ENCODE measurements around the gene CNTN6. TPM values are rescaled to one million over a fixed set of nuclear protein-coding genes. Genes with fewer than 3 reads are reported as not detected.

The CNTN6 gene
- total RNA-seq, 1 experiment from 2014 or later, result not detected

GRCh38 chr3:1087066-1087560, 5.7 kb upstream of the CNTN6 start:
- H3K4me2 ChIP-seq (ENCODE audit: low read depth, low read length, poor library complexity, severe bottlenecking), result no peak overlapping the region
- DNase-seq, result no peak
- H4K20me1 ChIP-seq (ENCODE audit: insufficient read depth, low read depth, low read length), result no peaks in the 10 kb centered on the region
- no peaks in the 10 kb centered on the region for H3K9me3 ChIP-seq (ENCODE audit: low read length)
- no peaks in the 10 kb centered on the region for H3K9me2 ChIP-seq (replicated peaks; ENCODE audit: insufficient read depth, low read length)
- H3K27me3 ChIP-seq (ENCODE audit: low read length), result no peaks in the 10 kb centered on the region
- no peak overlapping the region for H2AFZ ChIP-seq (ENCODE audit: low read length)
- no peaks in the 10 kb centered on the region for H3K36me3 ChIP-seq (ENCODE audit: insufficient read depth, low read length)
- H3K79me2 ChIP-seq (ENCODE audit: low read length), result no peaks in the 10 kb centered on the region
- no peak overlapping the region for H3K9ac ChIP-seq (ENCODE audit: low read length)
- no peaks in the 10 kb centered on the region for H3K4me1 ChIP-seq (ENCODE audit: low read length)
- H3K4me3 ChIP-seq (ENCODE audit: low read length), result no peak overlapping the region
- no peak overlapping the region for H3K27ac ChIP-seq (ENCODE audit: low read length)

DNA sequence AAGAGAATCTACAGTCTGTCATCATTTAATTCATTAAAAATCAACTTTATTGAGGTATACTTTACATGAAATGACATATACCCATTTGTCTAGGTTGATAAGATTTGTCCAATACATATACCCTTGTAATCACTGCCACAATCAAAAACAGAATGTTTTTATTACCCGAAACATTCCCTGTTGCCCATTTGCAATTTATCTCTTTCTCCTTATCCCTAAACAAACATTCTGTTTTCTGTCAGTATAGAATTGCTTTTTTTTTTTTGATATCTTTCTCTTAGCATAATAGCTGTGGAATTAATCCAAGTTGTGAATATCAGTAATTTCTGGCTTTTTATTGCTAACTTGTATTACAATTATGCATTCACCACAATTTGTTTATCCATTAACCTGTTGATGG, 4.3 kb upstream of the CNTN6 start:
- DNase-seq, result no peak
- Histone ChIP-seq H3K9ac (ENCODE audit: low read length) (no peak overlapping the region), H3K4me3 (ENCODE audit: low read length) (no peak overlapping the region), H4K20me1 (ENCODE audit: insufficient read depth, low read depth, low read length) (no peaks in the 10 kb centered on the region), H3K9me2 (replicated peaks; ENCODE audit: insufficient read depth, low read length) (no peaks in the 10 kb centered on the region), H2AFZ (ENCODE audit: low read length) (no peak overlapping the region), H3K9me3 (ENCODE audit: low read length) (no peaks in the 10 kb centered on the region), H3K36me3 (ENCODE audit: insufficient read depth, low read length) (no peaks in the 10 kb centered on the region), H3K4me1 (ENCODE audit: low read length) (no peaks in the 10 kb centered on the region), H3K27ac (ENCODE audit: low read length) (no peak overlapping the region), H3K4me2 (ENCODE audit: low read depth, low read length, poor library complexity, severe bottlenecking) (no peak overlapping the region), H3K79me2 (ENCODE audit: low read length) (no peaks in the 10 kb centered on the region), H3K27me3 (ENCODE audit: low read length) (no peaks in the 10 kb centered on the region)

DNA sequence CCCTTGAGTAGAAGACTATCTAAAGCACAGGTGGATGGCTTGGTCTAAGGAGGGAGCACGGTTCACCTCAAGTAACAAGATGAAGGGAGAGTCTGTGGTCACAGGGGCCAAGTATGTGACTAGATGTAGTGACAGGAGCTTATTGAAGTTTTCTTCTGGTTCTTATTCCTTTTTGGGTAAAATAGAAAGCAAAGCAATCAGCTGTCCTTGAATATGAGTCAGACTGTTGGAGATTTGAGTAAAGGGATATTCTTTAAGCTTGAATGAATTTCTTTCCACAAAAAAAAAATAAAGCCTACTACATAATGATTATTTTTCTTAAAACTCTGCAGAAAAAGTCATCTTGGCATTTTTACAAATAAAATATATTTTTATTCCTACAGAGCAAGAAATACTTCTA, 1.5 kb upstream of the CNTN6 start:
- no peaks in the 10 kb centered on the region for H4K20me1 ChIP-seq (ENCODE audit: insufficient read depth, low read depth, low read length)
- no peak overlapping the region for H3K4me3 ChIP-seq (ENCODE audit: low read length)
- no peaks in the 10 kb centered on the region for H3K27me3 ChIP-seq (ENCODE audit: low read length)
- H3K9me3 ChIP-seq (ENCODE audit: low read length), result no peaks in the 10 kb centered on the region; the same call in 1 of the 2 replicates
- no peak overlapping the region for H3K4me2 ChIP-seq (ENCODE audit: low read depth, low read length, poor library complexity, severe bottlenecking)
- H3K4me1 ChIP-seq (ENCODE audit: low read length), result no peaks in the 10 kb centered on the region
- DNase-seq, result no peak
- H3K79me2 ChIP-seq (ENCODE audit: low read length), result no peaks in the 10 kb centered on the region
- no peaks in the 10 kb centered on the region for H3K9me2 ChIP-seq (replicated peaks; ENCODE audit: insufficient read depth, low read length)
- H3K36me3 ChIP-seq (ENCODE audit: insufficient read depth, low read length), result no peaks in the 10 kb centered on the region
- no peak overlapping the region for H2AFZ ChIP-seq (ENCODE audit: low read length)
- no peak overlapping the region for H3K27ac ChIP-seq (ENCODE audit: low read length)
- no peak overlapping the region for H3K9ac ChIP-seq (ENCODE audit: low read length)

GRCh38 chr3:1092061-1092460, 763 bp upstream of the CNTN6 start:
- no peaks in the 10 kb centered on the region for H3K9me2 ChIP-seq (replicated peaks; ENCODE audit: insufficient read depth, low read length)
- DNase-seq, result no peak
- H3K4me3 ChIP-seq (ENCODE audit: low read length), result no peak overlapping the region
- H2AFZ ChIP-seq (ENCODE audit: low read length), result no peak overlapping the region
- no peaks in the 10 kb centered on the region for H3K36me3 ChIP-seq (ENCODE audit: insufficient read depth, low read length)
- no peaks in the 10 kb centered on the region for H3K27me3 ChIP-seq (ENCODE audit: low read length)
- no peaks in the 10 kb centered on the region for H3K4me1 ChIP-seq (ENCODE audit: low read length)
- H3K79me2 ChIP-seq (ENCODE audit: low read length), result no peaks in the 10 kb centered on the region
- no peaks in the 10 kb centered on the region; the same call in 1 of the 2 replicates for H3K9me3 ChIP-seq (ENCODE audit: low read length)
- no peaks in the 10 kb centered on the region for H4K20me1 ChIP-seq (ENCODE audit: insufficient read depth, low read depth, low read length)
- H3K9ac ChIP-seq (ENCODE audit: low read length), result no peak overlapping the region
- H3K27ac ChIP-seq (ENCODE audit: low read length), result no peak overlapping the region
- H3K4me2 ChIP-seq (ENCODE audit: low read depth, low read length, poor library complexity, severe bottlenecking), result no peak overlapping the region

GRCh38 chr3:1093217-1093616, 393 bp downstream of the CNTN6 start:
- Histone ChIP-seq H3K27me3 (ENCODE audit: low read length) (no peaks in the 10 kb centered on the region), H3K4me1 (ENCODE audit: low read length) (no peaks in the 10 kb centered on the region), H3K9me3 (ENCODE audit: low read length) (no peaks in the 10 kb centered on the region; the same call in 1 of the 2 replicates), H3K4me3 (ENCODE audit: low read length) (no peak overlapping the region), H3K36me3 (ENCODE audit: insufficient read depth, low read length) (no peaks in the 10 kb centered on the region), H4K20me1 (ENCODE audit: insufficient read depth, low read depth, low read length) (no peaks in the 10 kb centered on the region), H3K27ac (ENCODE audit: low read length) (no peak overlapping the region), H3K79me2 (ENCODE audit: low read length) (no peaks in the 10 kb centered on the region), H2AFZ (ENCODE audit: low read length) (no peak overlapping the region), H3K9ac (ENCODE audit: low read length) (no peak overlapping the region), H3K4me2 (ENCODE audit: low read depth, low read length, poor library complexity, severe bottlenecking) (no peak overlapping the region), H3K9me2 (replicated peaks; ENCODE audit: insufficient read depth, low read length) (no peaks in the 10 kb centered on the region)
- DNase-seq, result no peak

DNA sequence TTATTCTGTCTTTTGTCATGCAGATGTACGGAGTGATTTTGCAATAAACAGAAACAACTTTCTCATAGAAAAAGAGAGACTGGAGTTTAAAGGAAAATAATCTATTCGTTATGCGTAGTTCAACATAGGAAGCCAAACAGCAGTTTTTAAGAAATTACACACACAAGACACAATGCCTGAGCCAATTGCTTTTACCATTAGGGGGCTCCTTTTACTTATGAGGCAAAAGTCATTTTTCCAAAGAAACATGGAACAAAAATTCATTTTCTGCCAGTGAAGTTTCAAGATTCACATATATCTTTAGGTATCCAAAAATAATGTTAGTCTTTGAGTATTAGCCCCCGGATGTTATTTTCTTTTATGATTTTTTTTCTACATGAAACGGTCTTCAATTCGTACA, 10.7 kb downstream of the CNTN6 start:
- no peak for DNase-seq
- H4K20me1 ChIP-seq (ENCODE audit: insufficient read depth, low read depth, low read length), result no peaks in the 10 kb centered on the region
- no peaks in the 10 kb centered on the region for H3K27me3 ChIP-seq (ENCODE audit: low read length)
- no peaks in the 10 kb centered on the region for H3K4me1 ChIP-seq (ENCODE audit: low read length)
- no peaks in the 10 kb centered on the region for H3K9me2 ChIP-seq (replicated peaks; ENCODE audit: insufficient read depth, low read length)
- no peak overlapping the region for H3K9ac ChIP-seq (ENCODE audit: low read length)
- H3K4me3 ChIP-seq (ENCODE audit: low read length), result no peak overlapping the region
- no peak overlapping the region for H3K27ac ChIP-seq (ENCODE audit: low read length)
- H3K9me3 ChIP-seq (ENCODE audit: low read length), result peaks cover 6% of the 10 kb centered on the region; the same call in 1 of the 2 replicates
- H3K4me2 ChIP-seq (ENCODE audit: low read depth, low read length, poor library complexity, severe bottlenecking), result no peak overlapping the region
- no peak overlapping the region for H2AFZ ChIP-seq (ENCODE audit: low read length)
- no peaks in the 10 kb centered on the region for H3K36me3 ChIP-seq (ENCODE audit: insufficient read depth, low read length)
- H3K79me2 ChIP-seq (ENCODE audit: low read length), result no peaks in the 10 kb centered on the region

- Histone ChIP-seq H3K9me3 (ENCODE audit: low read length) (peaks cover 6% of the 10 kb centered on the region), H4K20me1 (ENCODE audit: insufficient read depth, low read depth, low read length) (no peaks in the 10 kb centered on the region), H3K27me3 (ENCODE audit: low read length) (no peaks in the 10 kb centered on the region), H3K27ac (ENCODE audit: low read length) (no peak overlapping the region), H3K4me2 (ENCODE audit: low read depth, low read length, poor library complexity, severe bottlenecking) (no peak overlapping the region), H3K9ac (ENCODE audit: low read length) (no peak overlapping the region), H2AFZ (ENCODE audit: low read length) (no peak overlapping the region), H3K9me2 (replicated peaks; ENCODE audit: insufficient read depth, low read length) (no peaks in the 10 kb centered on the region), H3K79me2 (ENCODE audit: low read length) (no peaks in the 10 kb centered on the region), H3K4me1 (ENCODE audit: low read length) (no peaks in the 10 kb centered on the region), H3K36me3 (ENCODE audit: insufficient read depth, low read length) (no peaks in the 10 kb centered on the region), H3K4me3 (ENCODE audit: low read length) (no peak overlapping the region)
- no peak for DNase-seq
These were observed 25.1 kb downstream of the CNTN6 start for GRCh38 chr3:1117843-1118473.

- Histone ChIP-seq H3K36me3 (ENCODE audit: insufficient read depth, low read length) (no peaks in the 10 kb centered on the region), H3K4me3 (ENCODE audit: low read length) (no peak overlapping the region)
These were observed 38.3 kb downstream of the CNTN6 start for GRCh38 chr3:1131166-1131565.

More at GRCh38 chr3:1131166-1131565, 38.3 kb downstream of the CNTN6 start:
- Histone ChIP-seq H4K20me1 (ENCODE audit: insufficient read depth, low read depth, low read length) (no peaks in the 10 kb centered on the region), H3K27ac (ENCODE audit: low read length) (no peak overlapping the region), H2AFZ (ENCODE audit: low read length) (no peak overlapping the region), H3K27me3 (ENCODE audit: low read length) (no peaks in the 10 kb centered on the region), H3K79me2 (ENCODE audit: low read length) (no peaks in the 10 kb centered on the region), H3K4me2 (ENCODE audit: low read depth, low read length, poor library complexity, severe bottlenecking) (no peak overlapping the region), H3K4me1 (ENCODE audit: low read length) (no peaks in the 10 kb centered on the region), H3K9me2 (replicated peaks; ENCODE audit: insufficient read depth, low read length) (no peaks in the 10 kb centered on the region), H3K9ac (ENCODE audit: low read length) (no peak overlapping the region), H3K9me3 (ENCODE audit: low read length) (peaks cover 4% of the 10 kb centered on the region; the same call in 1 of the 2 replicates)
- no peak for DNase-seq
